Sigmoid colon (tissue), 7 donors: Measurements from ENCODE around the gene FARP2. TPM values are rescaled to one million over a fixed set of nuclear protein-coding genes. Genes with fewer than 3 reads are reported as not detected.
"Not testable (repeated sequence)": the region's sequence is repeated elsewhere in the genome, so short reads cannot be mapped to it uniquely, and the experiment has no call there.

Experiments
- DNase-seq: peaks from one replicate; pipeline ENCODE4 v3.0.0-alpha.2; 2019
- H3K27ac ChIP-seq, 4 donors: fragments of 200-600 bp; sonication (generic); one replicate each; pipeline ENCODE4 v1.5.1; 2016 to 2019; ENCODE audit warnings: mild to moderate bottlenecking in 1 of 4
- H3K27me3 ChIP-seq, 3 donors: fragments of 200-600 bp; sonication (generic); one replicate each; pipeline ENCODE4 v1.5.1; 2019; ENCODE audit warnings: mild to moderate bottlenecking in 1 of 3
- H3K36me3 ChIP-seq, 4 donors: fragments of 200-600 bp; sonication (generic); one replicate each; pipeline ENCODE4 v1.5.1; 2016 to 2019
- H3K4me1 ChIP-seq, 4 donors: fragments of 200-600 bp; sonication (generic); one replicate each; pipeline ENCODE4 v1.5.1; 2017 to 2019
- H3K4me3 ChIP-seq, 4 donors: fragments of 200-600 bp; sonication (generic); one replicate each; pipeline ENCODE4 v1.5.1; 2017 to 2019; ENCODE audit warnings: mild to moderate bottlenecking in 2 of 4, moderate library complexity in 1 of 4
- H3K9me3 ChIP-seq, 4 donors: fragments of 200-600 bp in 3 of 4; sonication (generic) in 3 of 4; one replicate each; pipeline versions ENCODE4 v1.5.1 to v1.6.1; 2013 to 2019
- EP300 ChIP-seq, 4 donors: sonication (generic); formaldehyde crosslinking; IDR thresholded peaks; one replicate each; pipeline ENCODE4 v1.6.1; 2017; ENCODE audit warnings: antibody characterized with exemption in 4 of 4
- POLR2A ChIP-seq, 2 donors: fragments of 450-650 bp; IDR thresholded peaks; one replicate each; pipeline ENCODE4 v1.6.1; 2016; ENCODE audit warnings: antibody characterized with exemption in 2 of 2, mild to moderate bottlenecking in 2 of 2, moderate library complexity in 2 of 2
- POLR2AphosphoS5 ChIP-seq, 4 donors: sonication (generic); formaldehyde crosslinking; IDR thresholded peaks; one replicate each; pipeline ENCODE4 v1.6.1; 2017; ENCODE audit warnings: antibody characterized with exemption in 4 of 4
- WGBS, 2 donors: extraction: QIAGEN DNeasy Blood & Tissue Kit; methylation state at CpG; one replicate each; pipeline ENCODE4 v1.1.7; 2013; 5-methylcytosine and 5-hydroxymethylcytosine counted together
- intact Hi-C: fragments of 100-400 bp; cut with DNase I; formaldehyde crosslinking; loops from one replicate; pipeline ENCODE4 v1.15.1; 2023
- polyA plus RNA-seq, 3 donors: library from polyadenylated mRNA; stranded (reverse); fragments of 200-250 nt; gene quantifications; one replicate each; pipeline ENCODE4 v1.2.3, GENCODE V29; 2013
- total RNA-seq, 4 donors: library from RNA; depleted of rRNA; stranded (reverse); fragments of >200 nt; gene quantifications; one replicate each; pipeline ENCODE4 v1.1.0, GENCODE V29; 2016
- TF ChIP-seq, protein P1 (sequence below), 4 experiments: fragments of 450-650 bp in 3 of 4; fragments of 200-600 bp in 1 of 4; IDR thresholded peaks; one replicate each; pipeline ENCODE4 v1.5.1; 2016 to 2019; ENCODE audit warnings: antibody characterized with exemption in 4 of 4, mild to moderate bottlenecking in 3 of 4, moderate library complexity in 2 of 4
- donor health status: healthy with polysubstance abuse.
- donor health status: Bipolar disorder and iron deficiency.
- donor health status: healthy.

Gene FARP2
- total and polyA plus RNA-seq, 7 donors, result 19.3 to 41.6 (median 28.5) TPM

- Histone ChIP-seq H3K9me3 (no peaks in the 10 kb centered on the region), H3K4me1 (no peaks in the 10 kb centered on the region), H3K4me3 (no peak overlapping the region), H3K27me3 (peaks cover 0 to 42% (median 17%) of the 10 kb centered on the region in 3 donors), H3K27ac (no peak overlapping the region), H3K36me3 (no peaks in the 10 kb centered on the region)
- no peak for TF ChIP-seq EP300 (IDR thresholded peaks at IDR 0.05)
- TF ChIP-seq, protein P1, sequence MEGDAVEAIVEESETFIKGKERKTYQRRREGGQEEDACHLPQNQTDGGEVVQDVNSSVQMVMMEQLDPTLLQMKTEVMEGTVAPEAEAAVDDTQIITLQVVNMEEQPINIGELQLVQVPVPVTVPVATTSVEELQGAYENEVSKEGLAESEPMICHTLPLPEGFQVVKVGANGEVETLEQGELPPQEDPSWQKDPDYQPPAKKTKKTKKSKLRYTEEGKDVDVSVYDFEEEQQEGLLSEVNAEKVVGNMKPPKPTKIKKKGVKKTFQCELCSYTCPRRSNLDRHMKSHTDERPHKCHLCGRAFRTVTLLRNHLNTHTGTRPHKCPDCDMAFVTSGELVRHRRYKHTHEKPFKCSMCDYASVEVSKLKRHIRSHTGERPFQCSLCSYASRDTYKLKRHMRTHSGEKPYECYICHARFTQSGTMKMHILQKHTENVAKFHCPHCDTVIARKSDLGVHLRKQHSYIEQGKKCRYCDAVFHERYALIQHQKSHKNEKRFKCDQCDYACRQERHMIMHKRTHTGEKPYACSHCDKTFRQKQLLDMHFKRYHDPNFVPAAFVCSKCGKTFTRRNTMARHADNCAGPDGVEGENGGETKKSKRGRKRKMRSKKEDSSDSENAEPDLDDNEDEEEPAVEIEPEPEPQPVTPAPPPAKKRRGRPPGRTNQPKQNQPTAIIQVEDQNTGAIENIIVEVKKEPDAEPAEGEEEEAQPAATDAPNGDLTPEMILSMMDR (IDR thresholded peaks at IDR 0.05), result no peak
- no peak for TF ChIP-seq POLR2AphosphoS5 (IDR thresholded peaks at IDR 0.05)
- no peak for TF ChIP-seq POLR2A (IDR thresholded peaks at IDR 0.05)
- intact Hi-C loops, result no loop called here
- no peak for DNase-seq
- 73 to 74% methylated on average over 11 of the region's 11 CpGs for WGBS, 2 donors
Measured at GRCh38 chr2:241519669-241520068, 163.6 kb downstream of the FARP2 start.

DNA sequence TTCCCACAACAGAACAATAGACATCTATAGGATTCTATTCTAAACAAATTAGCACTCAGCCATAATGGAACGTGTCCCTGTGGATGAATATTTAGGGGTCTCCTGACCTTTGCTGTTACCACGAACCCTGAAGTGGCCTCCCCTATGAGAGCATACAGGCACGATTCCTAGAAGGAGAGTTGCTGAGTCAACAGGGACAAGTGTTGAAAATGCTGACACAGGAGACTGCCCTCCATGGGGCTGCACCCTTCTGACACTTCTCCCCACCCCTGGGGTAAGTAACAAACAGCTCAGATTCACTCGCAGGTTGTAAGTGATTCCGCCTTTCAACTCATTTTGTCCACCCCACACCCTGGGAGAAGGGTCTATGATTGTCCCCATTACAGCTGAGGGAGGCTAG lies 166.4 kb downstream of the FARP2 start:
- no peak for DNase-seq
- TF ChIP-seq, protein P1 (IDR thresholded peaks at IDR 0.05), result no peak
- TF ChIP-seq EP300 (IDR thresholded peaks at IDR 0.05), result no peak
- TF ChIP-seq POLR2A (IDR thresholded peaks at IDR 0.05), result no peak
- TF ChIP-seq POLR2AphosphoS5 (IDR thresholded peaks at IDR 0.05), result no peak
- H3K4me1 ChIP-seq, result no peaks in the 10 kb centered on the region
- no peak overlapping the region for H3K27ac ChIP-seq
- intact Hi-C loops, result no loop called here
- H3K36me3 ChIP-seq, result no peaks in the 10 kb centered on the region
- no peaks in the 10 kb centered on the region for H3K9me3 ChIP-seq
- no peak overlapping the region for H3K4me3 ChIP-seq
- 82 to 84% methylated on average over 5 of the region's 5 CpGs for WGBS, 2 donors
- H3K27me3 ChIP-seq, result peaks cover 0 to 42% (median 17%) of the 10 kb centered on the region in 3 donors

GRCh38 chr2:241525818-241526780 lies 170.0 kb downstream of the FARP2 start:
- H3K4me1 ChIP-seq, intact Hi-C loops, DNase-seq, H3K36me3 ChIP-seq, H3K27ac ChIP-seq, H3K4me3 ChIP-seq, H3K9me3 ChIP-seq: not testable (repeated sequence)
- 89 to 92% methylated on average over 31 of the region's 31 CpGs for WGBS, 2 donors
- H3K27me3 ChIP-seq, result peaks cover 0 to 21% (median 14%) of the 10 kb centered on the region in 3 donors

DNA sequence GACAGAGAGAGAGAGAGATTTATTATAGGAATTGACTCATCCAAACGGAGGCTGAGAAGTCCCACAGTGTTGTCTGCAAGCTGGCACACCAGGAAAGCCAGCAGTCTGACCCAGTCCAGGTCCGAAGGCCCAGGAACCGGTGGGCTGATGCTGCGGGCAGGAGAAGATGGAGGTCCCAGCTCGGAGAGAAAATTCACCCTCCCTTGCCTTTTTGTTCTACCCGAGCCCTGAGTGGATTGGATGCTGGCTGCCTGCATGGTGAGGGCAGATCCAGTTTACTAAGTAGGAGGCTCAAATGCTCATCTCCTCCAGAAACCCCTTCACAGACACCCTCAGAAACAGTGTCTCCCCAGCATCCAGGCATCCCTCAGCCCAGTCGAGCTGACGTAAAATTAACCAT lies 174.5 kb downstream of the FARP2 start:
- intact Hi-C loops, result no loop called here
- Histone ChIP-seq H3K4me1 (no peaks in the 10 kb centered on the region), H3K27ac (no peak overlapping the region), H3K36me3 (no peaks in the 10 kb centered on the region), H3K27me3 (no peaks in the 10 kb centered on the region), H3K9me3 (no peaks in the 10 kb centered on the region), H3K4me3 (no peak overlapping the region)
- TF ChIP-seq, protein P1 (IDR thresholded peaks at IDR 0.05), result no peak
- no peak for TF ChIP-seq POLR2A (IDR thresholded peaks at IDR 0.05)
- WGBS, 2 donors, result 66 to 72% methylated on average over 8 of the region's 8 CpGs
- DNase-seq, result no peak

- no peaks in the 10 kb centered on the region for H3K36me3 ChIP-seq
- WGBS, 2 donors, result 81 to 85% methylated on average over 13 of the region's 13 CpGs
- H3K4me1 ChIP-seq, result no peaks in the 10 kb centered on the region
- H3K27me3 ChIP-seq, result no peaks in the 10 kb centered on the region
- H3K27ac ChIP-seq, result no peak overlapping the region
- H3K9me3 ChIP-seq, result no peaks in the 10 kb centered on the region
- DNase-seq, result no peak
- no peak for TF ChIP-seq POLR2AphosphoS5 (IDR thresholded peaks at IDR 0.05)
- intact Hi-C loops, result no loop called here
- no peak overlapping the region for H3K4me3 ChIP-seq
Measured at GRCh38 chr2:241531161-241531722, 175.2 kb downstream of the FARP2 start.
